Stomach smooth muscle (tissue), 2 donors: ENCODE data around the gene SLC9A7.
"Not testable (repeated sequence)": the region's sequence is repeated elsewhere in the genome, so short reads cannot be mapped to it uniquely, and the experiment has no call there.

ENCODE experiments used
- H3K27ac ChIP-seq: one replicate; pipeline ENCODE4 v1.7.0; 2013; ENCODE audit warnings: mild to moderate bottlenecking, low read length, inconsistent platforms
- H3K27me3 ChIP-seq, 2 donors: one replicate each; pipeline ENCODE4 v1.7.0; 2013; ENCODE audit warnings: low read length in 2 of 2; ENCODE audit not compliant: insufficient read depth in 2 of 2, control insufficient read depth in 1 of 2
- H3K36me3 ChIP-seq, 2 donors: one replicate each; pipeline ENCODE4 v1.7.0; 2013; ENCODE audit warnings: low read length in 2 of 2; ENCODE audit not compliant: control insufficient read depth in 2 of 2, insufficient read depth in 2 of 2
- H3K4me1 ChIP-seq: one replicate; pipeline ENCODE4 v1.7.0; 2013; ENCODE audit warnings: low read length; ENCODE audit not compliant: control insufficient read depth, insufficient read depth
- H3K4me3 ChIP-seq, 2 donors: one replicate each; pipeline ENCODE4 v1.7.0; 2013; ENCODE audit warnings: low read length in 2 of 2
- H3K9ac ChIP-seq, 2 donors: one replicate each; pipeline ENCODE4 v1.7.0; 2013; ENCODE audit warnings: low read length in 2 of 2, mild to moderate bottlenecking in 1 of 2
- H3K9me3 ChIP-seq, 2 donors: one replicate each; pipeline ENCODE4 v1.7.0; 2013; ENCODE audit warnings: low read length in 2 of 2; ENCODE audit not compliant: control insufficient read depth in 2 of 2
- donor health status: healthy.
- donor health status: Pancreatic carcinoma.

SLC9A7 gene

DNA sequence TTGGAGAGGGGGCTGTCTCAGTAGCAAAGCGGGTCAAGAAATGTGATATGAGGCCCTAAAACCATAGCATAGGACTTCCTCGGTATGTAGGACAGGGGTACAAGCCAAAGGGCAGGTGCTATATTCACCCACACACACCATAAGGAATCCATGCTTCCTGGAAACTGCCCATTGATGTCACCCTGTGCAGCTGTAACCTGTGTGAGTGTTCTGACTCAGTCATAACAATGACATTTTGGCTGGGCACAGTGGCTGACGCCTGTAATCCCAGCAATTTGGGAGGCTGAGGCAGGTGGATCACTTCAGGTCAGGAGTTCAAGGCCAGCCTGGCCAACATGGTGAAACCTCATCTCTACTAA lies 35.4 kb downstream of the SLC9A7 start:
- H3K27ac ChIP-seq, H3K4me1 ChIP-seq, H3K36me3 ChIP-seq, H3K27me3 ChIP-seq, H3K9ac ChIP-seq, H3K9me3 ChIP-seq, H3K4me3 ChIP-seq: not testable (repeated sequence)

- H3K9ac ChIP-seq = no peak overlapping the region
- H3K27ac ChIP-seq = no peak overlapping the region
- no peaks in the 10 kb centered on the region for H3K9me3 ChIP-seq
- H3K36me3 ChIP-seq = no peaks in the 10 kb centered on the region
- H3K4me1 ChIP-seq = no peaks in the 10 kb centered on the region
- H3K4me3 ChIP-seq = no peak overlapping the region
- H3K27me3 ChIP-seq = peaks cover 0 to 7% of the 10 kb centered on the region in 2 donors
These were observed 36.0 kb downstream of the SLC9A7 start for GRCh38 chrX:46722742-46723568.

DNA sequence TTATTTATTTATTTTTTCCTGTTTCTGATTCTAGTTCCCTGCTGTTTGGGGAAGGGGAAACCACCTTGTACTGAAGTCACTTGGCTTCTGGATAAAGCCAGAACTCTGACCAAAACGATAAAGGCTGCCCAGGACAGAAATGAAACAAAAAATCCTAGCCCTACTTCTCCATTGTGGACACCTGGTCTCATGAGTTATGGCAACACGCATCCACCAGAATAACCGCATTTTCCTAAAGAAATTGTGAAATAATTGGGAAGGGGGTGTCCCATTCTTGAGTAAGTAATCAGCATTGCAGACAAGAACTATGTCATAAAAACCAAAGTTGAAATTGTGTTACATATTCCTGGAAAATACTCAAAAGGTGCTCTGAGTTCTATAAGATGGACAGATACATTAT lies 42.1 kb downstream of the SLC9A7 start:
- Histone ChIP-seq H3K36me3 (no peaks in the 10 kb centered on the region), H3K4me1 (no peaks in the 10 kb centered on the region), H3K27ac (no peak overlapping the region), H3K9ac (no peak overlapping the region), H3K9me3 (no peaks in the 10 kb centered on the region), H3K4me3 (no peak overlapping the region), H3K27me3 (peaks cover 0 to 5% of the 10 kb centered on the region in 2 donors)

GRCh38 chrX:46715997-46716396 lies 42.9 kb downstream of the SLC9A7 start:
- no peaks in the 10 kb centered on the region for H3K4me1 ChIP-seq
- no peaks in the 10 kb centered on the region for H3K9me3 ChIP-seq
- H3K27ac ChIP-seq = no peak overlapping the region
- H3K27me3 ChIP-seq = peaks cover 0 to 5% of the 10 kb centered on the region in 2 donors
- no peaks in the 10 kb centered on the region for H3K36me3 ChIP-seq
- H3K9ac ChIP-seq = no peak overlapping the region
- H3K4me3 ChIP-seq = no peak overlapping the region

- Histone ChIP-seq H3K27ac (no peak overlapping the region), H3K4me3 (no peak overlapping the region), H3K27me3 (peaks cover 0 to 5% of the 10 kb centered on the region in 2 donors), H3K4me1 (no peaks in the 10 kb centered on the region), H3K9me3 (no peaks in the 10 kb centered on the region), H3K36me3 (no peaks in the 10 kb centered on the region), H3K9ac (no peak overlapping the region)
These were observed 43.4 kb downstream of the SLC9A7 start for GRCh38 chrX:46715530-46715929.

DNA sequence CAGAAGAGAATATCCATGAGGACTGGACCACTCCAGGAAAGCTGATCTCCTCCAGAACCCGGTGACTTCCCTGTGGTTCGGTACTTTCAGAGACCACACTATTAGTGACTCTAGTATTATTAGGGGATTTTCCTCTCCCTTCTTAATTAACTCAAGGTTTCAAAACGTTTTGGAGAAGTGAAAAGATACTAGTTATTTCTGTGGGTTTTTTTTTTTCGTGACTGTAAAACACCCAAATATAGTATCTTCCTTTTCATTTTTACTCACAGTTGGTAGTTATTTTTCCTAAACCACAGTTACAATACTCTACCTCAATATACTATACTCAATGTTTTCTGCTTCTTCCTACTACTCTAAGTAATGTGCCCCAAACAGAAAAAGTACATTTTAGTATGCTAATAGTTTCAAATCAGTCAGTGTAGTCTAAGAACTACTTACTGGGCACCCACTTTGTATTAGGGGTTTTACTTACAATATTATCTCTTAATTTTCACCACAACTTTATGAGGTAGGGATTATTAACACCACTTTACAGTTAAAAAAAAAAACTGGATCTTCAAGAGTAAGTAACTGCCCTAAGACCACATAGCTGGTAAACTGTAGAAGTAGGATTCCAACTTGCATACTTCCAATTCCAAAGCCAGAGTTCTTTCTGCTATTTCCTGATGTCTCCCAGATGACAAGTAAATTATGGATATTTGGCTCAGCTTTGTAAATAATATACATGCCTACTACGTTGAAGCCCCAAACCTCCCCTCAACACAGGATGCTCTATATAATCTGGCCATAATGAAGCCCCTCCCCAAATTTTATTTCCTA lies 45.0 kb downstream of the SLC9A7 start:
- Histone ChIP-seq H3K36me3 (no peaks in the 10 kb centered on the region), H3K4me1 (no peaks in the 10 kb centered on the region), H3K4me3 (no peak overlapping the region), H3K27me3 (peaks cover 0 to 5% of the 10 kb centered on the region in 2 donors), H3K9ac (no peak overlapping the region), H3K27ac (no peak overlapping the region), H3K9me3 (no peaks in the 10 kb centered on the region)

DNA sequence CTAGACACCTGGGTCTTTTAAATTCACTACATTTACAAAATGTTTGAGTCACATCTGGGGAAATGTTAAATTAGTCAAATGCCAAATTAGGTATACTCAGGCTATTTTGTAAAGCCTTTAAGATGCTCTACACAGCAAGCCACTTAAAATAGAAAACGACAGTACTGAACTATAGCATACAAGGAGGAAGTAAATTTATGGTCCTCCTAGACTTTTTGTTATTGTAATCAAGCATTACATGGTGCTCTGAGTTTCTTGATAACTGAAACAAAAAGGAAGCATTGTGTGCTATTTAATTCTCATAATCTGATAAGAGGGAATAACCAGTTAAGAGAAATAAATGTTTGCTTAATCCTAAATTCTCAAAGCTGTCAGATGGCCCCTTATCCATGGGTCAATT lies 46.2 kb downstream of the SLC9A7 start:
- Histone ChIP-seq H3K27ac (no peak overlapping the region), H3K9me3 (no peaks in the 10 kb centered on the region), H3K4me1 (no peaks in the 10 kb centered on the region), H3K27me3 (peaks cover 0 to 5% of the 10 kb centered on the region in 2 donors), H3K4me3 (no peak overlapping the region), H3K36me3 (no peaks in the 10 kb centered on the region), H3K9ac (no peak overlapping the region)

- Histone ChIP-seq H3K27ac (no peak overlapping the region), H3K4me3 (no peak overlapping the region), H3K36me3 (no peaks in the 10 kb centered on the region), H3K4me1 (no peaks in the 10 kb centered on the region), H3K27me3 (peaks cover 0 to 7% of the 10 kb centered on the region in 2 donors), H3K9ac (no peak overlapping the region), H3K9me3 (no peaks in the 10 kb centered on the region)
These were observed 47.8 kb downstream of the SLC9A7 start for GRCh38 chrX:46710927-46711623.

DNA sequence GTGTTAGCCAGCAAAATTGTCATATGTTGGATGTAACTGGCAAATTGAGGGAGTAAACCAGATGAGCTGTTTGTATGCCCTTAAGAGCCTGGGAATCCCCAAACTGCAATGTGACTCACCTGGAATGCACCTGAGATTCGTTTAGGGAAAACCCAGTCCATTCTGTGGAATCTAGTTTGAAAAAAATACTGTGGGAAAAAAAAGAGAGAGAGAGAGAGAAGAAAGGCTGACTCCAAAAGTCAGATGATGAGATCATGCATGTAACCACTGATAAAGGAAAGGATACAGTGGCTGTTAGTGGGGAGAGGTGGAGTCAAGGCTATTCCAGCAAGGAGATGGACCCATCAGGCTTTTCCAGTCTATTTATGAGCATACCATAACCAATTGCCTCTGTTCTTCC lies 48.5 kb downstream of the SLC9A7 start:
- Histone ChIP-seq H3K9me3 (no peaks in the 10 kb centered on the region), H3K27me3 (peaks cover 0 to 9% of the 10 kb centered on the region in 2 donors), H3K27ac (no peak overlapping the region), H3K4me3 (no peak overlapping the region), H3K36me3 (no peaks in the 10 kb centered on the region), H3K4me1 (no peaks in the 10 kb centered on the region), H3K9ac (no peak overlapping the region)

DNA sequence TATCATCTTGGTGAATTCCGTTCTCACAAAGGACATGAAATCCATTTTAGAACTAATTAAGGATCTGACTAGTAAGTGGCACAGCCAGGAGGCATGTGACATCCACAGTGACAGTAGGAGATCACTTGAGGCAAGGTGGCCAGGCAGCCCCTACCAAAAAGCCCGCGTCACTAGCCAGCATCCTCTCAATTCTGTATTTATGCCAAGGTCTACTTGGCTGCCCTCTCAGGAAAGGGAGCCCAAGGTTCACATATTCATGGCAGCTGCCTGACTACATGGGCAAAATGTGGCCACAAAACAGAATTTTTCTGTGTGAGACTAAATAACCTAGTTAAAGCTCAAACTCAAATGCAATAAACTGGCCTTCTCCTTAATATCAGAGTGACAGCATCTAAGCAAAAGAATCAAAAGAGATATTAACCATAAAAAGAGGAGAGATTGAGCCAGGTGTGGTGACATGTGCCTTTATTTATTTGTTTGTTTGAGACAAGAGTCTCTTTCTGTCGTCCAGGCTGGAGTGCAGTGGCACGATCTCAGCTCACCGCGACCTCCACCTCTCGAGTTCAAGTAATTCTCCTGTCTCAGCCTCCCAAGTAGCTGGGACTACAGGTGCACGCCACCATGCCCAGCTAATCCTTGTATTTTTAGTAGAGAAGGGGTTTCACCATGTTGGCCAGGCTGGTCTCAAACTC lies 51.5 kb downstream of the SLC9A7 start:
- no peaks in the 10 kb centered on the region for H3K36me3 ChIP-seq
- H3K27ac ChIP-seq = no peak overlapping the region
- H3K9ac ChIP-seq = no peak overlapping the region

More for the DNA sequence above, 51.5 kb downstream of the SLC9A7 start:
- Histone ChIP-seq H3K9me3 (no peaks in the 10 kb centered on the region), H3K4me1 (no peaks in the 10 kb centered on the region), H3K27me3 (peaks cover 0 to 14% of the 10 kb centered on the region in 2 donors), H3K4me3 (no peak overlapping the region)
